ENCODE data around the gene ANXA11.
A peak's percentile ranks its signal among the peaks of the same experiment; 100 is the strongest.
"Not testable (repeated sequence)": the region's sequence is repeated elsewhere in the genome, so short reads cannot be mapped to it uniquely, and the experiment has no call there.

Gene ANXA11

GRCh38 chr10:80155696-80156215 is 49.6 kb downstream of the ANXA11 start:
- H3K4me3 Mint-ChIP-seq: no peak overlapping the region
- DNase-seq (ENCODE audit: low spot score in 2 of 2): no peak
- H3K27ac Mint-ChIP-seq (ENCODE audit: low read depth): peak overlapping the region; percentile 18
- H3K27me3 Mint-ChIP-seq: no peaks in the 10 kb centered on the region
- no peak for ATAC-seq (replicated peaks; ENCODE audit: extremely low read depth, poor library complexity, severe bottlenecking)
- H3K4me1 Mint-ChIP-seq: peaks cover 15% of the 10 kb centered on the region
- H3K9me3 Mint-ChIP-seq: no peaks in the 10 kb centered on the region
- H3K36me3 Mint-ChIP-seq (ENCODE audit: insufficient read depth): peaks cover 62% of the 10 kb centered on the region

DNA sequence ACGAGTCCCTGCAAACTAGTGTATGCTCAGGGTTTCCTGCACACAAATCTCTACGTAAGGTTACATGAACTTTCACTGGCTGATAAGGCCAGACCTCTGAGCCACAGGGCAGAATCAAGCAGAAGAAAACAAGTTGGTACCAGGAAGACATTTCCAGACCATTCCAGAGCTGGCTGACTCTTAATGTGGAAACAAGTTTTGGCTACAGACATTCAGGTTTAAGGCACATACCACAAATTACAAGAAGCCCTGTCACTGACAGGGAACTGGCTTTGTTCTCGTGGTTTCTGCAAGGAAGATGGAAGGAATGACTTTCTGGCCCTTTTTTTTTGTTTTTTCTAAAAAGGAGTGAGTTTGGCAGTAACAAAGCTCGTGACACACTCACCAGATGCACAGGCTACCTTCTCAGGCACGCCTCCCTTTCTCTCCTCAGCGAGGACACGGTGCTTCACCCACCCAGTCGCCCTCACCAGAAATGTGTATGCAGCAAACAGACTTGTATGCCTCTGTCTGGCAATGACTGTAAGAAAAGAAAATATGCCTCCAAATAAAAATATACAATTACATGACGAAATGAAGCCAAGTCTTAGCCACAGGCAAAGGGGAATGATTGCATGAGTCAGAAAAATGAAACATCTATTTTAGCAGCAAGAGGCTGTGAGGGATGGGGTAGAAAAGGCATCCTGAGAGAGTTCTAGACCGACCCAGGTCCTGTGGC is 50.2 kb downstream of the ANXA11 start:
- H3K27me3 Mint-ChIP-seq: no peaks in the 10 kb centered on the region
- no peak overlapping the region for H3K4me3 Mint-ChIP-seq
- H3K9me3 Mint-ChIP-seq: no peaks in the 10 kb centered on the region
- peak overlapping the region; percentile 25 for H3K27ac Mint-ChIP-seq (ENCODE audit: low read depth)
- DNase-seq (ENCODE audit: low spot score in 2 of 2) (no peak), ATAC-seq (replicated peaks; ENCODE audit: extremely low read depth, poor library complexity, severe bottlenecking) (no peak)
- peaks cover 11% of the 10 kb centered on the region for H3K4me1 Mint-ChIP-seq
- peaks cover 60% of the 10 kb centered on the region for H3K36me3 Mint-ChIP-seq (ENCODE audit: insufficient read depth)

- Mint-ChIP-seq H3K4me1 (peaks cover 7% of the 10 kb centered on the region), H3K4me3 (no peak overlapping the region), H3K9me3 (no peaks in the 10 kb centered on the region), H3K27ac (ENCODE audit: low read depth) (no peak overlapping the region), H3K36me3 (ENCODE audit: insufficient read depth) (peaks cover 55% of the 10 kb centered on the region), H3K27me3 (no peaks in the 10 kb centered on the region)
- DNase-seq (ENCODE audit: low spot score in 2 of 2) (no peak), ATAC-seq (replicated peaks; ENCODE audit: extremely low read depth, poor library complexity, severe bottlenecking) (no peak)
Measured at GRCh38 chr10:80154626-80154977, 50.7 kb downstream of the ANXA11 start.

DNA sequence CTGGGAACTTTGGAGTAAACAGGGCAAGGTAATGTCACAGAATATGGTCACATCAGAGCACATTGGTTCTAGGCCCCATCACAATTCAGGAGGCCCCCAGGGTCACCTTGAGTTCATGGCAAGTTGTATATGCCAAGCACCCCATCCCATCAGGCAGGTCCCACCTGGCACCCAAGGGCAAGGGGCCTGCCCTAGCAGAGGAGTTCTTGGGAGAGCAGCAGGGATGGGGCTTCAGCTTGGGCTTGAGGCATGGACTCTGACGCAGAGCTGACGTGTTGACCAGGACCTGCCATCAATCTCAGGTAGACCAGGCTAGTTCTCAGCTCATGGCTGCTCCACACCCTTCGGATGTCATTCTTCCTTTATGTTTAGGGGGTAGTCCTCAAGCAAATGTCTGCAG is 51.9 kb downstream of the ANXA11 start:
- Mint-ChIP-seq H3K9me3 (no peaks in the 10 kb centered on the region), H3K36me3 (ENCODE audit: insufficient read depth) (peaks cover 51% of the 10 kb centered on the region), H3K4me3 (no peak overlapping the region), H3K4me1 (peaks cover 4% of the 10 kb centered on the region), H3K27me3 (no peaks in the 10 kb centered on the region), H3K27ac (ENCODE audit: low read depth) (peak overlapping the region; percentile 23)
- ATAC-seq (replicated peaks; ENCODE audit: extremely low read depth, poor library complexity, severe bottlenecking): no peak
- no peak for DNase-seq (ENCODE audit: low spot score in 2 of 2)

GRCh38 chr10:80152820-80153219 is 52.5 kb downstream of the ANXA11 start:
- Mint-ChIP-seq H3K27me3 (no peaks in the 10 kb centered on the region), H3K9me3 (no peaks in the 10 kb centered on the region), H3K27ac (ENCODE audit: low read depth) (peak overlapping the region; percentile 7), H3K4me1 (peaks cover 4% of the 10 kb centered on the region), H3K36me3 (ENCODE audit: insufficient read depth) (peaks cover 48% of the 10 kb centered on the region), H3K4me3 (no peak overlapping the region)
- no peak for DNase-seq (ENCODE audit: low spot score in 2 of 2)
- no peak for ATAC-seq (replicated peaks; ENCODE audit: extremely low read depth, poor library complexity, severe bottlenecking)

DNA sequence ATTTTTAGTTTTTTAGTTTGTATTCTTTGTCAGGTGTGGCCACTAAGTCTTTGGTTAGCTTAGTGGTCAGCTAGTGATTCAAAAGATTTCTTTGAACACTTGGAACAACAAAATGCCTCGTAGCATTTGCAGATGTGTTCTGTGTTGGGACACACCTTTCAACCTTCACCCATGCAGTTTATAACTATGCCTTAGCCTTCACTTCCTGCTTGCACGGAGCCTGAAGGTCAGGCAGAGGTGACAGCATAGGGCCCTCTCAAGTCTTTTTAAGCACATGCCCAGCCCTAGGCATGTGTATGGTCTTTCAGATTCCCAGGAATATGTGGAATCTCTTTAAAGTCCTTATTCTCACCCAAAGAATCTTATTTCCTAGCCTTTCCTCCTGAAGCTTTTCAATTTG is 55.2 kb downstream of the ANXA11 start:
- peaks cover 30% of the 10 kb centered on the region for H3K36me3 Mint-ChIP-seq (ENCODE audit: insufficient read depth)
- H3K4me1 Mint-ChIP-seq: peaks cover 4% of the 10 kb centered on the region
- H3K9me3 Mint-ChIP-seq: no peaks in the 10 kb centered on the region
- H3K4me3 Mint-ChIP-seq: no peak overlapping the region
- DNase-seq (ENCODE audit: low spot score in 2 of 2) (no peak), ATAC-seq (replicated peaks; ENCODE audit: extremely low read depth, poor library complexity, severe bottlenecking) (no peak)
- H3K27me3 Mint-ChIP-seq: no peaks in the 10 kb centered on the region
- H3K27ac Mint-ChIP-seq (ENCODE audit: low read depth): no peak overlapping the region

DNA sequence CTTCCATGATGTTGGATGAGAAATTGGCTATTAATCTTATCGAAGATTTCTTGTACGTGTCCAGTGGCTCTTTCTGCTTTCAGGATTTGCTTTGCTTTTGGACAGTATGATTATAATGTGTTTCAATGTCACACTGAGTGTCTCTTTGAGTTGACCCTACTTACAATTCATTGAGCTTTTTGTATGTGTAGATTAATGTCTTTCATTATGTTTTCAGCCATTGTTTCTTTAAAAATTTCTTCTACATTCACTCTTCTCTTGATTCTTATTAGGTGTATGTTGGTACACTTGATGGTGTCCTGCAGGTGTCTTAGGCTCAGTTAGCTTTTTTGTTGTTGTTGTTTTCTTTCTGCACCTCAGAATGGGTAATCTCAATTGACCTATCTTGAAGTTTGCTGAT is 56.2 kb downstream of the ANXA11 start:
- Mint-ChIP-seq H3K36me3 (ENCODE audit: insufficient read depth) (peaks cover 24% of the 10 kb centered on the region), H3K27me3 (no peaks in the 10 kb centered on the region), H3K4me1 (peaks cover 13% of the 10 kb centered on the region), H3K9me3 (no peaks in the 10 kb centered on the region), H3K27ac (ENCODE audit: low read depth) (no peak overlapping the region), H3K4me3 (no peak overlapping the region)
- DNase-seq (ENCODE audit: low spot score in 2 of 2) (no peak), ATAC-seq (replicated peaks; ENCODE audit: extremely low read depth, poor library complexity, severe bottlenecking) (no peak)

GRCh38 chr10:80148166-80148805 is 57.1 kb downstream of the ANXA11 start:
- H3K9me3 Mint-ChIP-seq: no peaks in the 10 kb centered on the region
- ATAC-seq (replicated peaks; ENCODE audit: extremely low read depth, poor library complexity, severe bottlenecking) (no peak), DNase-seq (ENCODE audit: low spot score in 2 of 2) (no peak)
- H3K27me3 Mint-ChIP-seq: no peaks in the 10 kb centered on the region
- H3K4me1 Mint-ChIP-seq: peaks cover 17% of the 10 kb centered on the region
- H3K4me3 Mint-ChIP-seq: no peak overlapping the region
- peaks cover 17% of the 10 kb centered on the region for H3K36me3 Mint-ChIP-seq (ENCODE audit: insufficient read depth)
- no peak overlapping the region for H3K27ac Mint-ChIP-seq (ENCODE audit: low read depth)

DNA sequence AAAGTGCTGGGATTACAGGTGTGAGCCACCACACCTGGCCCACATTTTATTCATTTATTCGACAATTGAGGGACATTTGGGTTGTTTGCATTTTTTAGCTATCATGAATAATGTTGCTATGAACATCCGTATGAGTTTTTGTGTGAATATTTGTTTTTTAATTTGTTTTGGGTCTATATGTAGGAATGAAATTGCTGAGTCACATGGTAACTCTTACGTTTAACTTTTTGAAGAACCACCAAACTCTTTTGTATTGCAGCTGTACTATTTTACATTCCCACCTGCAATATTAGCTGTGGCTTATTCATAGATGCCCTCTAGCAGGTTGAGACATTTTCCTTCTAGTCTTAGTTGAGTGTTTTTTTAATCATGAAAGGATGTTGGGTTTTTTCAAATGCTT is 58.4 kb downstream of the ANXA11 start:
- Mint-ChIP-seq H3K27ac (ENCODE audit: low read depth) (no peak overlapping the region), H3K27me3 (no peaks in the 10 kb centered on the region), H3K36me3 (ENCODE audit: insufficient read depth) (peaks cover 15% of the 10 kb centered on the region), H3K4me1 (peaks cover 15% of the 10 kb centered on the region), H3K9me3 (no peaks in the 10 kb centered on the region), H3K4me3 (no peak overlapping the region)
- ATAC-seq (replicated peaks; ENCODE audit: extremely low read depth, poor library complexity, severe bottlenecking): no peak
- no peak for DNase-seq (ENCODE audit: low spot score in 2 of 2)

DNA sequence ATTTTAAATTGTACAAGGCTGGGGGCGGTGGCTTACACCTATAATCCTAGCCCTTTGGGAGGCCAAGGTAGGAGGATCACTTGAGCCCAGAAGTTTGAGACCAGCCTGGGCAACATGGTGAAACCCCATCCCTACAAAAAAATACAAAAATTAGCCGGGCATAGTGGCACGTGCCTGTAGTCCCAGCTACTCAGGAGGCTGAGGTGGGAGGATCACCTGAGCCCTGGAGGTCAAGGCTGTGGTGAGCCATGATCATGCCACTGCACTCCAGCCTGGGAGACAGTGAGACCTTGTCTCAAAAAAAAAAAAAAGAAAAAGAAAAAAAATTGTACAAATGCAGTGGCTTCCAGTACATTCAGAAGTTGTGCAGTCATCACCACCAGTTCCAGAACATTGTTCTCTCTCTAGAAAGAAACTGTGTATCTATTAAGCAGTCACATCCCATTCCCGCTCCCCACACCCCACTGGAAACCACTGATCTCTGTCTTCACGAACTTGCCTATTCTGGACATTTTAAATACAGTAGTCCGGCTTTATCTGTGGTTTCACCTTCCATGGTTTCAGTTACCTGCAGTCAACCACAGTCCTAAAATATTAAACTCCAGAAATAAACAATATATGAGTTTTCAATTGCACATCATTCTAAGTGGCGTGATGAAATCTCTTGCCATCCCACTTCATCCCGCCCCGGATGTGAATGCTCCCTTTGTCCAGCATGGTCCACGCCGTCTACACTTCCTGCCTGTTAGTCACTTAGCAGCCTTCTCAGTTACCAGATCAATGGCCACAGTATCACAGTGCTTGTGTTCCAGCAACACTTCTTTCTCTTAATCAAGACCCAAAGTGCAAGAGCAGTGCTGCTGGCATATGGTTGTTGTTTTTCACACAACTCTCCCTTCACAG is 59.7 kb downstream of the ANXA11 start:
- not testable (repeated sequence) for ATAC-seq (replicated peaks; ENCODE audit: extremely low read depth, poor library complexity, severe bottlenecking); H3K27me3 Mint-ChIP-seq; DNase-seq (ENCODE audit: low spot score in 2 of 2); H3K9me3 Mint-ChIP-seq
- Mint-ChIP-seq H3K4me3 (peak overlapping the region; percentile 84), H3K36me3 (ENCODE audit: insufficient read depth) (peaks cover 13% of the 10 kb centered on the region), H3K4me1 (peaks cover 15% of the 10 kb centered on the region), H3K27ac (ENCODE audit: low read depth) (peak overlapping the region; percentile 10)

- peaks cover 12% of the 10 kb centered on the region for H3K36me3 Mint-ChIP-seq (ENCODE audit: insufficient read depth)
- H3K4me1 Mint-ChIP-seq: peaks cover 15% of the 10 kb centered on the region
- no peaks in the 10 kb centered on the region for H3K27me3 Mint-ChIP-seq
- peak overlapping the region; percentile 84 for H3K4me3 Mint-ChIP-seq
- H3K9me3 Mint-ChIP-seq: no peaks in the 10 kb centered on the region
- ATAC-seq (replicated peaks; ENCODE audit: extremely low read depth, poor library complexity, severe bottlenecking) (peak; percentile 61), DNase-seq (ENCODE audit: low spot score in 2 of 2) (no peak)
- peak overlapping the region; percentile 88 for H3K27ac Mint-ChIP-seq (ENCODE audit: low read depth)
Measured at GRCh38 chr10:80144696-80145131, 60.6 kb downstream of the ANXA11 start.

DNA sequence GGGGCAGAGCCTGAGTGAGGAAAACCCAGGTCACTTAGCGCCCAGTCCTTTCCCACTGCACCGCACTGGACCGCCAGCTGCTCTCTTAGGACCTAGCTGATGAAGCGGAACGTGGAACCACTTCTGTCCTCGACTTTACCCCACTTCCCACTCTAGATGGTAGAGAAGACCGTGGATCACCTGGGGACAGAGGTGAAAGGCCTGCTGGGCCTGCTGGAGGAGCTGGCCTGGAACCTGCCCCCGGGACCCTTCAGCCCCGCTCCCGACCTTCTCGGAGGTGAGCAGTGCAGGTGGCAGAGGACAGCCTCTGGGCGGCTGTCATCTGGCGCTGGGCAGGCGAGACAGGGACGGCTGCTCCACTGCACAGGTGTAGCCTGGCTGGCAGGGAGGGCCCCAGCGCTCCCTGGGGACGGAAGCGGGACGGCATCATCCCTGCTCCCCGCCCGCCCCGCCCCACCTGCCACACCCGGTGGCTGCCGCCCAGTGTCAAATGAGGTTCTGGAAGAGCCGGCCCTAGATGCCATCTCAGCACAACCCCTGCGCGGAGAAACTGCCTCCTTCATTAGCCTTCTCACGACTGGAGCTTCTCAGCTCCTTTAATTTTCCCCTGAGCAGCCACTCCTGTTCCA is 61.2 kb downstream of the ANXA11 start:
- Mint-ChIP-seq H3K36me3 (ENCODE audit: insufficient read depth) (peaks cover 12% of the 10 kb centered on the region), H3K4me1 (peaks cover 15% of the 10 kb centered on the region), H3K27ac (ENCODE audit: low read depth) (peak overlapping the region; percentile 88), H3K4me3 (peak overlapping the region; percentile 84), H3K27me3 (no peaks in the 10 kb centered on the region), H3K9me3 (no peaks in the 10 kb centered on the region)
- peak; percentile 35 for ATAC-seq (replicated peaks; ENCODE audit: extremely low read depth, poor library complexity, severe bottlenecking)
- no peak for DNase-seq (ENCODE audit: low spot score in 2 of 2)

Measured in central memory CD8-positive, alpha-beta T cell (primary cell).